ENCODE measurements around the gene CRHBP.
"Not testable (repeated sequence)": the region's sequence is repeated elsewhere in the genome, so short reads cannot be mapped to it uniquely, and the experiment has no call there.

Gene CRHBP

DNA sequence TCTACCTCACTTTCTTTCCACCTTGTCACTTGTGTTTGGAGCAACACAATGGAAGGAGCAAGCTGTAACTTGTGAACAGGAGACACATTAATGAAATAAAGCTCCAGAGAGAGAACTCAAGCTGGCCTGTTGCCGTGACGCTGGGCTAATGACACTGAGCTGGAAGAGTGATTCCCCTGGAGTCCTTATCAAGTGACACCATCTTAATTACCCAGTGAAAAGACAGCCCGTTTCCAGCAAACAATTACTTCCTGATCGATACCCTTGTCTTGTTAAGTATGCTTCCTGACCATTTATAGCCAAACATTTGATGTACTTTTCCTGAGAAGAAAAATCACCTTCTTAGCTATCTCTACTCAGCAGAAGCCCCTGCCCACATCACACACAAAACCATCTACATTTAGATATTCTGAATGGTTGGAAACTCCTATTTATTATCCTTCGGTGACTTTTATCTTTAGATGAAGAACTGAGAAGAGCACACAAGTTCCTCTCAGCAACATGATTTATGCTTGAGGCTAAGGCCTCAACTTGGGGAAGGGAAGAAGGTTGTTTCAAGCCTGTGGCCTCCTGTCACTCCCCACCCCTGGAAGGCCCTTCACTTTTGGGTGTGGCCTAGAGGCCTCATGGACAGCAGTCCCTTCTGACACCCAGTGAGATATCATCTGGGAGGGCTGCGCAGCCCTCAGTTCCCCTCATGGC lies 34.1 kb downstream of the CRHBP start (continued):
- no peak for TF ChIP-seq PATZ1 (CRISPR knock-in tag; IDR thresholded peaks at IDR 0.05; ENCODE audit: borderline replicate concordance)
- no peak for TF ChIP-seq PPARA (CRISPR knock-in tag; IDR thresholded peaks at IDR 0.05; ENCODE audit: borderline replicate concordance)
- TF ChIP-seq, protein P1, sequence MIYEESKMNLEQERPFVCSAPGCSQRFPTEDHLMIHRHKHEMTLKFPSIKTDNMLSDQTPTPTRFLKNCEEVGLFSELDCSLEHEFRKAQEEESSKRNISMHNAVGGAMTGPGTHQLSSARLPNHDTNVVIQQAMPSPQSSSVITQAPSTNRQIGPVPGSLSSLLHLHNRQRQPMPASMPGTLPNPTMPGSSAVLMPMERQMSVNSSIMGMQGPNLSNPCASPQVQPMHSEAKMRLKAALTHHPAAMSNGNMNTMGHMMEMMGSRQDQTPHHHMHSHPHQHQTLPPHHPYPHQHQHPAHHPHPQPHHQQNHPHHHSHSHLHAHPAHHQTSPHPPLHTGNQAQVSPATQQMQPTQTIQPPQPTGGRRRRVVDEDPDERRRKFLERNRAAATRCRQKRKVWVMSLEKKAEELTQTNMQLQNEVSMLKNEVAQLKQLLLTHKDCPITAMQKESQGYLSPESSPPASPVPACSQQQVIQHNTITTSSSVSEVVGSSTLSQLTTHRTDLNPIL (CRISPR knock-in tag; IDR thresholded peaks at IDR 0.05; ENCODE audit: low read depth), result no peak
- no peak for TF ChIP-seq ZNF565 (CRISPR knock-in tag; conservative IDR thresholded peaks at IDR 0.05; ENCODE audit: low read depth)
- no peak for TF ChIP-seq BACH2 (CRISPR knock-in tag; IDR thresholded peaks at IDR 0.05; ENCODE audit: borderline replicate concordance)
- no peak for TF ChIP-seq ZC3H10 (CRISPR knock-in tag; IDR thresholded peaks at IDR 0.05)
- TF ChIP-seq TOX (CRISPR knock-in tag; IDR thresholded peaks at IDR 0.05; ENCODE audit: borderline replicate concordance), result no peak
- no peak for TF ChIP-seq ISL1 (CRISPR knock-in tag; IDR thresholded peaks at IDR 0.05)

- no peak for ATAC-seq
- no peak for TF ChIP-seq SNAI2 (CRISPR knock-in tag; IDR thresholded peaks at IDR 0.05)
- no peak for TF ChIP-seq BACH2 (CRISPR knock-in tag; IDR thresholded peaks at IDR 0.05; ENCODE audit: borderline replicate concordance)
- no peak for TF ChIP-seq PPARA (CRISPR knock-in tag; IDR thresholded peaks at IDR 0.05; ENCODE audit: borderline replicate concordance)
- no peak for TF ChIP-seq ZC3H10 (CRISPR knock-in tag; IDR thresholded peaks at IDR 0.05)
- TF ChIP-seq CSDC2 (CRISPR knock-in tag; IDR thresholded peaks at IDR 0.05), result no peak
- TF ChIP-seq, protein P2, sequence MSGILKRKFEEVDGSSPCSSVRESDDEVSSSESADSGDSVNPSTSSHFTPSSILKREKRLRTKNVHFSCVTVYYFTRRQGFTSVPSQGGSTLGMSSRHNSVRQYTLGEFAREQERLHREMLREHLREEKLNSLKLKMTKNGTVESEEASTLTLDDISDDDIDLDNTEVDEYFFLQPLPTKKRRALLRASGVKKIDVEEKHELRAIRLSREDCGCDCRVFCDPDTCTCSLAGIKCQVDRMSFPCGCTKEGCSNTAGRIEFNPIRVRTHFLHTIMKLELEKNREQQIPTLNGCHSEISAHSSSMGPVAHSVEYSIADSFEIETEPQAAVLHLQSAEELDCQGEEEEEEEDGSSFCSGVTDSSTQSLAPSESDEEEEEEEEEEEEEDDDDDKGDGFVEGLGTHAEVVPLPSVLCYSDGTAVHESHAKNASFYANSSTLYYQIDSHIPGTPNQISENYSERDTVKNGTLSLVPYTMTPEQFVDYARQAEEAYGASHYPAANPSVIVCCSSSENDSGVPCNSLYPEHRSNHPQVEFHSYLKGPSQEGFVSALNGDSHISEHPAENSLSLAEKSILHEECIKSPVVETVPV (CRISPR knock-in tag; IDR thresholded peaks at IDR 0.05), result no peak
- no peak for TF ChIP-seq PATZ1 (CRISPR knock-in tag; IDR thresholded peaks at IDR 0.05; ENCODE audit: borderline replicate concordance)
- no peak for TF ChIP-seq ZFP30 (CRISPR knock-in tag; IDR thresholded peaks at IDR 0.05)
- TF ChIP-seq ESRRG (CRISPR knock-in tag; IDR thresholded peaks at IDR 0.05), result no peak
- TF ChIP-seq TCF4 (CRISPR knock-in tag; IDR thresholded peaks at IDR 0.05; ENCODE audit: borderline replicate concordance), result no peak
- TF ChIP-seq, protein P1 (CRISPR knock-in tag; IDR thresholded peaks at IDR 0.05; ENCODE audit: low read depth), result no peak
- TF ChIP-seq OSR1 (CRISPR knock-in tag; IDR thresholded peaks at IDR 0.05), result no peak
- TF ChIP-seq ZFP3 (CRISPR knock-in tag; IDR thresholded peaks at IDR 0.05), result no peak
- TF ChIP-seq, protein P3, sequence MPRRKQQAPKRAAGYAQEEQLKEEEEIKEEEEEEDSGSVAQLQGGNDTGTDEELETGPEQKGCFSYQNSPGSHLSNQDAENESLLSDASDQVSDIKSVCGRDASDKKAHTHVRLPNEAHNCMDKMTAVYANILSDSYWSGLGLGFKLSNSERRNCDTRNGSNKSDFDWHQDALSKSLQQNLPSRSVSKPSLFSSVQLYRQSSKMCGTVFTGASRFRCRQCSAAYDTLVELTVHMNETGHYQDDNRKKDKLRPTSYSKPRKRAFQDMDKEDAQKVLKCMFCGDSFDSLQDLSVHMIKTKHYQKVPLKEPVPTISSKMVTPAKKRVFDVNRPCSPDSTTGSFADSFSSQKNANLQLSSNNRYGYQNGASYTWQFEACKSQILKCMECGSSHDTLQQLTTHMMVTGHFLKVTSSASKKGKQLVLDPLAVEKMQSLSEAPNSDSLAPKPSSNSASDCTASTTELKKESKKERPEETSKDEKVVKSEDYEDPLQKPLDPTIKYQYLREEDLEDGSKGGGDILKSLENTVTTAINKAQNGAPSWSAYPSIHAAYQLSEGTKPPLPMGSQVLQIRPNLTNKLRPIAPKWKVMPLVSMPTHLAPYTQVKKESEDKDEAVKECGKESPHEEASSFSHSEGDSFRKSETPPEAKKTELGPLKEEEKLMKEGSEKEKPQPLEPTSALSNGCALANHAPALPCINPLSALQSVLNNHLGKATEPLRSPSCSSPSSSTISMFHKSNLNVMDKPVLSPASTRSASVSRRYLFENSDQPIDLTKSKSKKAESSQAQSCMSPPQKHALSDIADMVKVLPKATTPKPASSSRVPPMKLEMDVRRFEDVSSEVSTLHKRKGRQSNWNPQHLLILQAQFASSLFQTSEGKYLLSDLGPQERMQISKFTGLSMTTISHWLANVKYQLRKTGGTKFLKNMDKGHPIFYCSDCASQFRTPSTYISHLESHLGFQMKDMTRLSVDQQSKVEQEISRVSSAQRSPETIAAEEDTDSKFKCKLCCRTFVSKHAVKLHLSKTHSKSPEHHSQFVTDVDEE (CRISPR knock-in tag; IDR thresholded peaks at IDR 0.05), result no peak
- no peak for TF ChIP-seq ZNF8 (CRISPR knock-in tag; IDR thresholded peaks at IDR 0.05)
- no peak for TF ChIP-seq ARNTL (CRISPR knock-in tag; IDR thresholded peaks at IDR 0.05; ENCODE audit: borderline replicate concordance, low read depth)
- no peak for TF ChIP-seq ZNF70 (CRISPR knock-in tag; IDR thresholded peaks at IDR 0.05)
These were observed 38.1 kb downstream of the CRHBP start for GRCh38 chr5:76990899-76991459.

- ATAC-seq, result not testable (repeated sequence)
These were observed 40.6 kb downstream of the CRHBP start for GRCh38 chr5:76993436-76993835.

Data from SK-N-SH treated with all-trans-retinoic acid at 6 μM for 48 hours (cell line).